ENCODE data around the gene FAM187B.

Gene FAM187B

DNA sequence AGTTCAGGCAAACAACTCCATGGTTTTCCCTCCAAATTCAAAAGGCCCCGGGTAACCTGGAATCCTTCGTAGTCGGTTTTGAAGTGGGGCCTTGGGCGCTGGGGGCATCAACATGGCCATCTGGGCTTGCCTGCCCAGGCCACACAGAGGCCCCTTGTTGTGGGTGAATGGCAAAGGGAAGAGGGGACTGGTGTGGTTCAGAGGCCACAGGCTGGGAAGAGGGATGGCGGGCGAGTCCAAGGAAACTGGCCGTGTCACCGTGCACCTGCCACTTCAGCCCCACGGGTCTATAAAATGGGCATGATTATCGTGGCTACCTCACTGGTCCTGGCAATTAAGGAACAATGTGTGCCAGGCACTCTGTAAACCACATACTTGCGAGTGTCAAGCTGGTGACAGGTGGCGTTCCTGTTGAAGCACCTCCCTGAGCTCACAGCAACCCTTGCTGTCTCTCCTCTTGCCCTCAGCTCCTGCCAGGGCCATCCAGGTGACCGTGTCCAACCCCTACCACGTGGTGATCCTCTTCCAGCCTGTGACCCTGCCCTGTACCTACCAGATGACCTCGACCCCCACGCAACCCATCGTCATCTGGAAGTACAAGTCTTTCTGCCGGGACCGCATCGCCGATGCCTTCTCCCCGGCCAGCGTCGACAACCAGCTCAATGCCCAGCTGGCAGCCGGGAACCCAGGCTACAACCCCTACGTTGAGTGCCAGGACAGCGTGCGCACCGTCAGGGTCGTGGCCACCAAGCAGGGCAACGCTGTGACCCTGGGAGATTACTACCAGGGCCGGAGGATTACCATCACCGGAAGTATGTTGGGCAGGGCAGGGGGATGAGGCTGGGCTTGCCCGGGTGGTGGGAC, 21.5 kb upstream of the FAM187B start:
- ChIA-PET POLR2A (interaction anchor here (1.1 to 2.1 kb wide), 2 partner anchors 11 to 16 kb away, joined by 4 to 5 read pairs; no protein-coding TSS in a partner anchor), CTCF (no interaction called here)
- no peak for DNase-seq (ENCODE audit: extremely low spot score)
- TF ChIP-seq ZNF384 (IDR thresholded peaks at IDR 0.05) = no peak
- no peak for TF ChIP-seq FOXA1 (IDR thresholded peaks at IDR 0.05)
- no peak for TF ChIP-seq SUZ12 (IDR thresholded peaks at IDR 0.05)
- no peak for TF ChIP-seq ARNT (IDR thresholded peaks at IDR 0.05)
- TF ChIP-seq NFRKB (IDR thresholded peaks at IDR 0.05) = no peak
- TF ChIP-seq, protein P1, sequence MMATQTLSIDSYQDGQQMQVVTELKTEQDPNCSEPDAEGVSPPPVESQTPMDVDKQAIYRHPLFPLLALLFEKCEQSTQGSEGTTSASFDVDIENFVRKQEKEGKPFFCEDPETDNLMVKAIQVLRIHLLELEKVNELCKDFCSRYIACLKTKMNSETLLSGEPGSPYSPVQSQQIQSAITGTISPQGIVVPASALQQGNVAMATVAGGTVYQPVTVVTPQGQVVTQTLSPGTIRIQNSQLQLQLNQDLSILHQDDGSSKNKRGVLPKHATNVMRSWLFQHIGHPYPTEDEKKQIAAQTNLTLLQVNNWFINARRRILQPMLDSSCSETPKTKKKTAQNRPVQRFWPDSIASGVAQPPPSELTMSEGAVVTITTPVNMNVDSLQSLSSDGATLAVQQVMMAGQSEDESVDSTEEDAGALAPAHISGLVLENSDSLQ (IDR thresholded peaks at IDR 0.05) = no peak
- no peak for TF ChIP-seq LEF1 (IDR thresholded peaks at IDR 0.05; ENCODE audit: borderline replicate concordance)
- TF ChIP-seq L3MBTL2 (conservative IDR thresholded peaks at IDR 0.05) = no peak
- no peak for TF ChIP-seq ELF4 (IDR thresholded peaks at IDR 0.05)
- no peak for TF ChIP-seq CTBP1 (IDR thresholded peaks at IDR 0.05; ENCODE audit: borderline replicate concordance)
- no peak for TF ChIP-seq SP1 (IDR thresholded peaks at IDR 0.05)
- TF ChIP-seq TARDBP (IDR thresholded peaks at IDR 0.05) = no peak
- no peak for TF ChIP-seq FOXK2 (IDR thresholded peaks at IDR 0.05)
- TF ChIP-seq BHLHE40 (IDR thresholded peaks at IDR 0.05; ENCODE audit: borderline replicate concordance) = no peak
- no peak for TF ChIP-seq HDGF (IDR thresholded peaks at IDR 0.05; ENCODE audit: borderline replicate concordance)

DNA sequence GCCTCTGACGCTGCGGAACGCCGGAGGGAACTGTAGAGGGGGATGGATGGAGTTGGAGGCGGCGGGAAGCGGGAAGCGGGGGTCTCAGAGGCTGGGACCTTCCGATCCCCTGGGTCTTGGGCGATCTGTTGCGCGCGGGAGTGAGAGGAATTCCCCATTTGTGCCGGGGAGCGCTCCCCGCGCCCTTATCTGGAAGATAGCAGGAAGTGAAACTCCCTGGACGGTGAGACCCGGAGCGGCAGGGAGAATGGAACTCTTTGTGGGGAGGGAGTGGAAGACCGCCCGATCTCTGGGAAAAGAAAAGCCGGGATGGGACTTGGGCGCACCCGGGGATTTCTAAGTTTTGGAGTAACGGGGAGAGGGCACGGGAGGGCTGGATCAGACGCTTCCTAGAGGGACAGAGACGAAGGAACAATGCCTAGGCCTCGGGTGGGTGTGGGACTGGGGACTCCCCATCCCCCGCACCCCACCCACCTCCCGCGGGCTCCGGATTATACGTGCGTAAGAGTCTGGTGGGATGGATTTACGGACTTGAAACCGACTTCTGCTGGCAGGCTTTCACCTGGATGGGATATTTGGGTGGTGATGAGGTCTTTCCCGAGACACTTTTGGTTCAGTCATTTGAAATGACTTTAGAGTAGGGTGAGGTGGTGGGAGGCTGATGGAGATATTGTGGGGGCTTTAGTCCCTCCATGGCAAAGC, 20.8 kb upstream of the FAM187B start:
- no peak for DNase-seq (ENCODE audit: extremely low spot score)
- TF ChIP-seq BHLHE40 (IDR thresholded peaks at IDR 0.05; ENCODE audit: borderline replicate concordance) (no peak), SP1 (IDR thresholded peaks at IDR 0.05) (no peak), ZNF384 (IDR thresholded peaks at IDR 0.05) (no peak), FOXK2 (IDR thresholded peaks at IDR 0.05) (no peak), ARNT (IDR thresholded peaks at IDR 0.05) (no peak), NFRKB (IDR thresholded peaks at IDR 0.05) (no peak), FOXM1 (IDR thresholded peaks at IDR 0.05; ENCODE audit: borderline replicate concordance) (no peak), SUZ12 (IDR thresholded peaks at IDR 0.05) (no peak), LEF1 (IDR thresholded peaks at IDR 0.05; ENCODE audit: borderline replicate concordance) (no peak), L3MBTL2 (conservative IDR thresholded peaks at IDR 0.05) (no peak), HDGF (IDR thresholded peaks at IDR 0.05; ENCODE audit: borderline replicate concordance) (no peak), CTBP1 (IDR thresholded peaks at IDR 0.05; ENCODE audit: borderline replicate concordance) (no peak; the same call in 1 of the 2 replicates), TARDBP (IDR thresholded peaks at IDR 0.05) (no peak), ELF4 (IDR thresholded peaks at IDR 0.05) (no peak), FOXA1 (IDR thresholded peaks at IDR 0.05) (no peak)
- TF ChIP-seq, protein P1 (IDR thresholded peaks at IDR 0.05) = no peak
- ChIA-PET CTCF (no interaction called here), POLR2A (no interaction called here)

GRCh38 chr19:35248310-35249145, 20.0 kb upstream of the FAM187B start, which contains the start of gene LSR:
LSR (plus strand) TSS chr19:35249002; CDS start chr19:35249023, 21 bp downstream.
- TF ChIP-seq SP1 (IDR thresholded peaks at IDR 0.05) (peak; percentile 65), FOXA1 (IDR thresholded peaks at IDR 0.05) (no peak), ELF4 (IDR thresholded peaks at IDR 0.05) (peak; percentile 75), CTBP1 (IDR thresholded peaks at IDR 0.05; ENCODE audit: borderline replicate concordance) (peak; percentile 83), NFRKB (IDR thresholded peaks at IDR 0.05) (peak; percentile 45; the same call in 1 of the 2 replicates), BHLHE40 (IDR thresholded peaks at IDR 0.05; ENCODE audit: borderline replicate concordance) (peak; percentile 78), FOXM1 (IDR thresholded peaks at IDR 0.05; ENCODE audit: borderline replicate concordance) (peak; percentile 96), FOXK2 (IDR thresholded peaks at IDR 0.05) (peak; percentile 92)
- TF ChIP-seq, protein P1 (IDR thresholded peaks at IDR 0.05) = no peak
- CTCF ChIA-PET = no interaction called here
- POLR2A ChIA-PET = interaction anchor here (0.7 kb wide), 1 partner anchor 127 kb away, joined by 3 read pairs; no protein-coding TSS in a partner anchor
- peak; percentile 84 for DNase-seq (ENCODE audit: extremely low spot score)

GRCh38 chr19:35247526-35248309, 19.2 kb upstream of the FAM187B start:
- TF ChIP-seq SUZ12 (IDR thresholded peaks at IDR 0.05) = no peak
- no peak for TF ChIP-seq SP1 (IDR thresholded peaks at IDR 0.05)
- no peak; the same call in 1 of the 2 replicates for TF ChIP-seq CTBP1 (IDR thresholded peaks at IDR 0.05; ENCODE audit: borderline replicate concordance)
- no peak for TF ChIP-seq NFRKB (IDR thresholded peaks at IDR 0.05)
- peak; percentile 80; the same call in 1 of the 2 replicates for TF ChIP-seq FOXM1 (IDR thresholded peaks at IDR 0.05; ENCODE audit: borderline replicate concordance)
- TF ChIP-seq LEF1 (IDR thresholded peaks at IDR 0.05; ENCODE audit: borderline replicate concordance) = no peak
- CTCF ChIA-PET = no interaction called here
- POLR2A ChIA-PET = interaction anchor here (0.7 kb wide), 1 partner anchor 126 kb away, joined by 3 read pairs; no protein-coding TSS in a partner anchor
- DNase-seq (ENCODE audit: extremely low spot score) = peak; percentile 78

Measured in HEK293T (cell line).